IPS-15b (cell line): ENCODE results near the gene SYAP1.
A peak's percentile ranks its signal among the peaks of the same experiment; 100 is the strongest.
"Not testable (repeated sequence)": the region's sequence is repeated elsewhere in the genome, so short reads cannot be mapped to it uniquely, and the experiment has no call there.

ENCODE experiments used
- H3K27me3 ChIP-seq: one replicate; pipeline ENCODE4 v1.6.1; 2013; ENCODE audit warnings: low read length; ENCODE audit not compliant: control insufficient read depth, insufficient read depth
- H3K36me3 ChIP-seq: one replicate; pipeline ENCODE4 v1.6.1; 2013; ENCODE audit warnings: low read length; ENCODE audit not compliant: control insufficient read depth, insufficient read depth
- H3K4me1 ChIP-seq: one replicate; pipeline ENCODE4 v1.6.1; 2013; ENCODE audit warnings: mild to moderate bottlenecking, low read length; ENCODE audit not compliant: control insufficient read depth, insufficient read depth
- H3K4me3 ChIP-seq: one replicate; pipeline ENCODE4 v1.5.1; 2013; ENCODE audit warnings: low read depth, low read length
- H3K9ac ChIP-seq: one replicate; pipeline ENCODE4 v1.6.1; 2013; ENCODE audit warnings: low read depth, mild to moderate bottlenecking, low read length
- H3K9me3 ChIP-seq: one replicate; pipeline ENCODE4 v1.6.1; 2013; ENCODE audit warnings: mild to moderate bottlenecking, low read length; ENCODE audit not compliant: control insufficient read depth, insufficient read depth

Gene SYAP1

GRCh38 chrX:16708016-16708415 is 11.4 kb upstream of the SYAP1 start:
- no peak overlapping the region for H3K9ac ChIP-seq
- no peaks in the 10 kb centered on the region for H3K27me3 ChIP-seq
- H3K9me3 ChIP-seq = no peaks in the 10 kb centered on the region
- peaks cover 9% of the 10 kb centered on the region for H3K36me3 ChIP-seq
- H3K4me3 ChIP-seq = no peak overlapping the region
- no peaks in the 10 kb centered on the region for H3K4me1 ChIP-seq

- Histone ChIP-seq H3K9me3 (no peaks in the 10 kb centered on the region), H3K36me3 (peaks cover 9% of the 10 kb centered on the region), H3K4me3 (peak overlapping the region; percentile 77), H3K9ac (peak overlapping the region; percentile 90), H3K27me3 (no peaks in the 10 kb centered on the region), H3K4me1 (no peaks in the 10 kb centered on the region)
Measured at GRCh38 chrX:16711219-16711811, 8.1 kb upstream of the SYAP1 start.

GRCh38 chrX:16711893-16712547 is 7.4 kb upstream of the SYAP1 start:
- Histone ChIP-seq H3K4me3 (peak overlapping the region; percentile 77), H3K9ac (peak overlapping the region; percentile 90), H3K36me3 (peaks cover 8% of the 10 kb centered on the region), H3K27me3 (no peaks in the 10 kb centered on the region), H3K9me3 (no peaks in the 10 kb centered on the region), H3K4me1 (no peaks in the 10 kb centered on the region)

GRCh38 chrX:16712548-16713155 is 6.8 kb upstream of the SYAP1 start, which contains the start of gene CTPS2:
CTPS2 (minus strand) TSS chrX:16712669; CDS start chrX:16702902, 9,767 bp downstream.
- H3K4me3 ChIP-seq = peak within 1 kb of the TSS; percentile 77
- no peaks in the 10 kb centered on the region for H3K27me3 ChIP-seq
- no peaks in the 10 kb centered on the region for H3K4me1 ChIP-seq
- peak within 1 kb of the TSS; percentile 90 for H3K9ac ChIP-seq
- H3K36me3 ChIP-seq = peaks cover 5% of the 10 kb centered on the region
- no peaks in the 10 kb centered on the region for H3K9me3 ChIP-seq

- H3K9me3 ChIP-seq = no peaks in the 10 kb centered on the region
- H3K4me3 ChIP-seq = no peak overlapping the region
- H3K9ac ChIP-seq = no peak overlapping the region
- no peaks in the 10 kb centered on the region for H3K27me3 ChIP-seq
- no peaks in the 10 kb centered on the region for H3K4me1 ChIP-seq
- H3K36me3 ChIP-seq = no peaks in the 10 kb centered on the region
Measured at GRCh38 chrX:16714504-16714903, 4.9 kb upstream of the SYAP1 start.

GRCh38 chrX:16715638-16716037 is 3.8 kb upstream of the SYAP1 start:
- not testable (repeated sequence) for H3K36me3 ChIP-seq, H3K4me1 ChIP-seq, H3K9ac ChIP-seq, H3K27me3 ChIP-seq, H3K9me3 ChIP-seq, H3K4me3 ChIP-seq

GRCh38 chrX:16716451-16716850 is 3.0 kb upstream of the SYAP1 start:
- H3K9me3 ChIP-seq, H3K27me3 ChIP-seq, H3K4me3 ChIP-seq, H3K9ac ChIP-seq, H3K36me3 ChIP-seq, H3K4me1 ChIP-seq: not testable (repeated sequence)

GRCh38 chrX:16718824-16719333 is 533 bp upstream of the SYAP1 start:
- H3K4me1 ChIP-seq = peaks cover 3% of the 10 kb centered on the region
- peak overlapping the region; percentile 93 for H3K4me3 ChIP-seq
- H3K9me3 ChIP-seq = no peaks in the 10 kb centered on the region
- peak overlapping the region; percentile 98 for H3K9ac ChIP-seq
- no peaks in the 10 kb centered on the region for H3K27me3 ChIP-seq
- H3K36me3 ChIP-seq = peaks cover 3% of the 10 kb centered on the region

- H3K27me3 ChIP-seq = no peaks in the 10 kb centered on the region
- peak overlapping the region; percentile 32 for H3K9ac ChIP-seq
- peaks cover 9% of the 10 kb centered on the region for H3K36me3 ChIP-seq
- H3K9me3 ChIP-seq = no peaks in the 10 kb centered on the region
- no peak overlapping the region for H3K4me3 ChIP-seq
- peaks cover 6% of the 10 kb centered on the region for H3K4me1 ChIP-seq
Measured at GRCh38 chrX:16722481-16722880, 3.1 kb downstream of the SYAP1 start.

- H3K27me3 ChIP-seq = no peaks in the 10 kb centered on the region
- peaks cover 6% of the 10 kb centered on the region for H3K4me1 ChIP-seq
- H3K36me3 ChIP-seq = peaks cover 9% of the 10 kb centered on the region
- no peak overlapping the region for H3K4me3 ChIP-seq
- H3K9ac ChIP-seq = no peak overlapping the region
- H3K9me3 ChIP-seq = no peaks in the 10 kb centered on the region
Measured at GRCh38 chrX:16725072-16725471, 5.7 kb downstream of the SYAP1 start.

- H3K27me3 ChIP-seq, H3K9ac ChIP-seq, H3K36me3 ChIP-seq, H3K4me3 ChIP-seq, H3K9me3 ChIP-seq, H3K4me1 ChIP-seq: not testable (repeated sequence)
Measured at GRCh38 chrX:16726347-16726988, 7.1 kb downstream of the SYAP1 start.
